Measurements from ENCODE around the gene ZBTB18. TPM values are rescaled to one million over a fixed set of nuclear protein-coding genes. Genes with fewer than 3 reads are reported as not detected.

The ZBTB18 gene
- total RNA-seq, 4 donors from 2014 or later, result 3.8 to 8.8 (median 6.7) TPM

- H3K27me3 ChIP-seq, result no peaks in the 10 kb centered on the region
- H3K4me1 ChIP-seq, result peaks cover 3 to 37% (median 8%) of the 10 kb centered on the region in 3 donors
- H3K4me3 ChIP-seq, result peak overlapping the region; percentile 38 to 93 (median 82)
- no peak for TF ChIP-seq CTCF (IDR thresholded peaks at IDR 0.05)
- TF ChIP-seq POLR2A (IDR thresholded peaks at IDR 0.05), result no peak
- WGBS, 2 donors, result 6 to 9% methylated on average over 13 of the region's 13 CpGs
- H3K9me3 ChIP-seq, result no peaks in the 10 kb centered on the region
- H3K27ac ChIP-seq, result peak overlapping the region; percentile 84 to 98 (median 98)
- no peaks in the 10 kb centered on the region for H3K36me3 ChIP-seq
- intact Hi-C loops (cut with DNase I), result no loop called here
- DNase-seq, result no peak
These were observed 4.0 kb upstream of the ZBTB18 start for GRCh38 chr1:244046907-244047611.

- intact Hi-C loops (cut with DNase I), result no loop called here
- peak; percentile 88 for DNase-seq
- Histone ChIP-seq H3K4me1 (peaks cover 8 to 44% (median 8%) of the 10 kb centered on the region in 3 donors), H3K36me3 (no peaks in the 10 kb centered on the region), H3K9me3 (no peaks in the 10 kb centered on the region), H3K27me3 (no peaks in the 10 kb centered on the region), H3K27ac (peak overlapping the region; percentile 84 to 98 (median 98)), H3K4me3 (peak overlapping the region; percentile 38 to 93 (median 82))
- WGBS, 2 donors, result 0 to 3% methylated on average over 15 to 18 of the region's 54 CpGs
- TF ChIP-seq CTCF (IDR thresholded peaks at IDR 0.05) (no peak), POLR2A (IDR thresholded peaks at IDR 0.05) (peak in 3 of 4 donors; percentile 49 to 97 (median 96))
These were observed 3.3 kb upstream of the ZBTB18 start for GRCh38 chr1:244047621-244048255.

- WGBS, 2 donors, result no CpG with 5 or more reads among the region's 109 CpGs
- H3K4me3 ChIP-seq, result peak overlapping the region; percentile 38 to 93 (median 82)
These were observed 2.6 kb upstream of the ZBTB18 start for GRCh38 chr1:244048256-244049161.

GRCh38 chr1:244049162-244050013 is 1.7 kb upstream of the ZBTB18 start:
- 0 to 1% methylated on average over 20 to 31 of the region's 76 CpGs for WGBS, 2 donors
- no peak for DNase-seq
- no peaks in the 10 kb centered on the region for H3K27me3 ChIP-seq
- H3K27ac ChIP-seq, result peak overlapping the region; percentile 82 to 98 (median 90)
- TF ChIP-seq CTCF (IDR thresholded peaks at IDR 0.05), result no peak
- peak in 1 of 4 donors; percentile 25 for TF ChIP-seq POLR2A (IDR thresholded peaks at IDR 0.05)
- no peaks in the 10 kb centered on the region for H3K9me3 ChIP-seq
- H3K4me3 ChIP-seq, result peak overlapping the region; percentile 38 to 93 (median 82)
- peaks cover under 1 to 10% (median under 1%) of the 10 kb centered on the region in 3 donors for H3K36me3 ChIP-seq
- intact Hi-C loops (cut with DNase I), result no loop called here
- H3K4me1 ChIP-seq, result peaks cover 8 to 48% (median 8%) of the 10 kb centered on the region in 3 donors

More at GRCh38 chr1:244048256-244049161, 2.6 kb upstream of the ZBTB18 start:
- H3K27ac ChIP-seq, result peak overlapping the region; percentile 84 to 98 (median 98)
- peaks cover 0 to 1% (median 0%) of the 10 kb centered on the region in 3 donors for H3K36me3 ChIP-seq
- TF ChIP-seq CTCF (IDR thresholded peaks at IDR 0.05), result no peak
- TF ChIP-seq POLR2A (IDR thresholded peaks at IDR 0.05), result no peak
- no peaks in the 10 kb centered on the region for H3K9me3 ChIP-seq
- H3K27me3 ChIP-seq, result no peaks in the 10 kb centered on the region
- peaks cover 8 to 48% (median 8%) of the 10 kb centered on the region in 3 donors for H3K4me1 ChIP-seq
- intact Hi-C loops (cut with DNase I), result no loop called here
- peak; percentile 97 for DNase-seq
